ENCODE results near the gene PDE8A.

Gene PDE8A

DNA sequence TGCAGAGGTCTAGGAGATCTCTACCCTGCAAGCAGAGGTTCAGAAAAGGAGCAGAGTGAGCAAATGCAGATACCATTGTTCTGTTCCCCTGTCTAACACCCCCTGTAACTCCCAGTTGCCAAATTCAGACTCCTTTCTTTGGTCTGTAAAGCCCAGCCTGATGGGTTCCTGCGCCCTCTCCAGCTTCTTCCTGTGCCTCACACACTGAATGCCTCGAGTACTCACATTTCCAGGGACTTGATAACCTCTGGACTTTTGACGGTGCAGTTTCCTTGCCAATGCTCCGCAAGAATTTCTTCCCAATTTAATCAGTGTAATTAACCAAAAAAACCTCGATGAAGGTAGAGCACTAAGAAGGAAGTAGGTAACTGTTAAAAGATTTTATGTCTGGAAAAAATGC lies 19.3 kb downstream of the PDE8A start:
- Histone ChIP-seq H3K9me3 (ENCODE audit: control insufficient read depth, low read length) (no peaks in the 10 kb centered on the region), H3K4me1 (ENCODE audit: control insufficient read depth, insufficient read depth, low read length, poor library complexity, severe bottlenecking) (peaks cover 13% of the 10 kb centered on the region), H3K27ac (ENCODE audit: insufficient read depth, low read length, poor library complexity, severe bottlenecking) (no peak overlapping the region), H3K4me3 (ENCODE audit: insufficient read depth, low read depth, low read length, poor library complexity, severe bottlenecking) (no peak overlapping the region), H3K36me3 (ENCODE audit: control insufficient read depth, insufficient read depth, low read length) (no peaks in the 10 kb centered on the region), H3K27me3 (replicated peaks; ENCODE audit: control insufficient read depth, insufficient read depth, low read length, poor library complexity, severe bottlenecking) (no peaks in the 10 kb centered on the region)
- no peak for DNase-seq

DNA sequence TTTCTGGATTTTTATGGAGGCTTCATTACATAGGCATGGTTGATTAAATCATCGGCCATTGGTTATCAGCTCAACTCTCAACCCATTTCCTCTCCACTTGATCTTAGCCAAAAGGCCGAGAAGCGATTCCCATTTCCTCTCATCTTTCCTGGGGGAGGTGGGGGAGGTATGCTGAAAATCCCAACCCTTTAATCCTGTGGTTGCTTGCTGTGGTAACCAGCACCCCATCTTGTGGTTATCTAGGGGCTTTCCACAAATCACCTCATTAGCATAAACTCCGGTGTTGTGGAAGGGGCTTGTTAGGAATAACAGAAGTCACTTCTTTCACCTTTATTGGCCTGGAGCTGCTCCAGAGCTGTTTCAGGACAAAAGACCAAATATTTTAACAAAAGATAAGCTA lies 20.9 kb downstream of the PDE8A start:
- peak in 1 of 3 donors; percentile 5 for DNase-seq
- peak overlapping the region; percentile 12 for H3K4me3 ChIP-seq (ENCODE audit: insufficient read depth, low read depth, low read length, poor library complexity, severe bottlenecking)
- H3K4me1 ChIP-seq (ENCODE audit: control insufficient read depth, insufficient read depth, low read length, poor library complexity, severe bottlenecking), result peaks cover 13% of the 10 kb centered on the region
- no peaks in the 10 kb centered on the region for H3K36me3 ChIP-seq (ENCODE audit: control insufficient read depth, insufficient read depth, low read length)
- no peak overlapping the region for H3K27ac ChIP-seq (ENCODE audit: insufficient read depth, low read length, poor library complexity, severe bottlenecking)
- no peaks in the 10 kb centered on the region for H3K27me3 ChIP-seq (replicated peaks; ENCODE audit: control insufficient read depth, insufficient read depth, low read length, poor library complexity, severe bottlenecking)
- H3K9me3 ChIP-seq (ENCODE audit: control insufficient read depth, low read length), result no peaks in the 10 kb centered on the region

DNA sequence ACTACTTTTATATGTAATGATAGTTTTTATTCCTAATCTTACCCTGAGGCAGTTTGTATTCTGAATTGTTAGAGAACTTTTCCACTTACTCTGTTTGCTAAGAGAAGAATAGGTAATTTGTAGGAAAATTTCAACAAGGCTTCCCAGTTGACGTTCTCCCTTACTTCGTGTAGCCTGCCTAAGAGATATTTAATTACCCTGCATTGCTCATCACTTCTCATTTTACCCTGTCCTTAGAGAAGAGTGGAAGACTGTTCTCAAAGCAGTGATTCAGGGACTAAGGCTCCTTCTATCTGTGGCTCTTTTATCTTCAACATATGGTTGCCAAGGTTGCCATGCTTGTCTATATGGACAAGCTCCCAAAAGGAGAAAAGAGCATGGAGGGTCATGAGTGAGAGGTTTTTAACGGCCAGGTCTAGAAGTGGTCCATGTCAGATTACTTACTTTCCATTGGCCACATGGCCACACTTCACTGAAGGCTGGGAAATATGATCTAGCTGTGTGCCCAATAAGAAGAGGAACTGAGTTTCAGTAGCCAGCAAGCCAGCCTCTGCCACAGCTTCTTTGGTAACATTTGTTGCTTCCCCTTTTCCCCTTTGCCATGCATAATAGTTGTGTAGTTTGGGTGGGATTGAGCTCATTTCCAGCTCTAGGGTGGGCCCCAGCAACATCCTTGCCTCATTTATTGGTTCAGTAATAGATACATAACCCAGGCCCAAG lies 22.1 kb downstream of the PDE8A start:
- Histone ChIP-seq H3K27ac (ENCODE audit: insufficient read depth, low read length, poor library complexity, severe bottlenecking) (no peak overlapping the region), H3K9me3 (ENCODE audit: control insufficient read depth, low read length) (no peaks in the 10 kb centered on the region), H3K4me3 (ENCODE audit: insufficient read depth, low read depth, low read length, poor library complexity, severe bottlenecking) (no peak overlapping the region), H3K27me3 (replicated peaks; ENCODE audit: control insufficient read depth, insufficient read depth, low read length, poor library complexity, severe bottlenecking) (no peaks in the 10 kb centered on the region), H3K36me3 (ENCODE audit: control insufficient read depth, insufficient read depth, low read length) (no peaks in the 10 kb centered on the region), H3K4me1 (ENCODE audit: control insufficient read depth, insufficient read depth, low read length, poor library complexity, severe bottlenecking) (peaks cover 17% of the 10 kb centered on the region)
- DNase-seq, result no peak

DNA sequence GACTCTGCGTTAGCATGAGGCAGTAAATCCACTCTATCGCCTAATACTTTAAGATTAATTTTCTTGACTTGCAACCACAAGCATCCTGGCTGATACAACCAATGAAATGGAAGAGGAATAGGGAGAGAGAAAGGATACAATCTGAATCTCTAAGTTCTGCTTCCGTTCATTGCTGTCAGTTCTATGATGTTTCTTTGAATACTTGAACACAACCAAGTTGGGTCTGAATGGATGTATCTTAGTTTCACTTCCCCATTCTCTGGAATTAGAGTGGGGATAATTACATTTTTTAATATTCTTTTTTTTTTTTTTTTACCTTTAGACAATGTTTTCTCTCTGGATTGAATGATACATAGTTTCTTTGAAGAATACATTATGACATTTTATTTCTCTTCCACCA lies 22.9 kb downstream of the PDE8A start:
- Histone ChIP-seq H3K9me3 (ENCODE audit: control insufficient read depth, low read length) (no peaks in the 10 kb centered on the region), H3K27ac (ENCODE audit: insufficient read depth, low read length, poor library complexity, severe bottlenecking) (no peak overlapping the region), H3K27me3 (replicated peaks; ENCODE audit: control insufficient read depth, insufficient read depth, low read length, poor library complexity, severe bottlenecking) (no peaks in the 10 kb centered on the region), H3K4me3 (ENCODE audit: insufficient read depth, low read depth, low read length, poor library complexity, severe bottlenecking) (no peak overlapping the region), H3K36me3 (ENCODE audit: control insufficient read depth, insufficient read depth, low read length) (no peaks in the 10 kb centered on the region), H3K4me1 (ENCODE audit: control insufficient read depth, insufficient read depth, low read length, poor library complexity, severe bottlenecking) (peaks cover 18% of the 10 kb centered on the region)
- no peak for DNase-seq

DNA sequence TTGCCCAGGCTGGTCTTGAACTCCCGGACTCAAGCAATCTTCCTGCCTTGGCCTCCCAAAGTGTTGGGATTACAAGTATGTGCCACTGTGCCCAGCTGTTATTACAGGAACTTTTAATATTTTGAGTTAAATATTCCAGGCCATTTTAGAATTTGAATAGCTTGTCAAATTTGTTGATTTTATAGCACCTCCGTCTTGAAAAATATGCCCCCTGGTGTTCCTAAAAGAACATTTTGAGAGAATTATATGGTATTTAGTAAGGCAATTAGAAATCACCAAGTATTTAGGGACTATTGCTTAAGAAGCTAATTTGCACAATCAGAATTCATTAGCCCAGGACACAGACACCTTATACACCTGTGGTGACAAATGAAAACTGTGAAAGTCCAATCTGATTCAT lies 23.7 kb downstream of the PDE8A start:
- no peak overlapping the region for H3K27ac ChIP-seq (ENCODE audit: insufficient read depth, low read length, poor library complexity, severe bottlenecking)

DNA sequence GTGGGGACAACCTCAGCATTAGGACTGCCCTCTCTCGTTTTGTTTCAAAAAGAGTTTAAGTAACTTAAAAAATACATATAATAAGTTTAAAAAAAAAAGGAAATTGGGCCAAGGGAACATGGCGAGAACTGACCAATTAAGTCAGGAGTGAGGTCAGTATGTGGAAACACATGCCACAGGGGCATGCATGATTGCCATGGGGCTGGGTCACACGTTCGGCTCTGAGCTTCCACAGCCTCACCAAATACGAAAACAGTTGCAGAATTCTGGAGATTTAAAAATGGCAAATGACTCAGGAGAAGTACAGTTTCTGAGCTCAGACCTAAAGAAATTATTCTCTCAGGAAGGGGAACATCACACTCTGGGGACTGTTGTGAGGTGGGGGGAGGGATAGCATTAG lies 24.1 kb downstream of the PDE8A start:
- Histone ChIP-seq H3K27me3 (replicated peaks; ENCODE audit: control insufficient read depth, insufficient read depth, low read length, poor library complexity, severe bottlenecking) (no peaks in the 10 kb centered on the region), H3K4me3 (ENCODE audit: insufficient read depth, low read depth, low read length, poor library complexity, severe bottlenecking) (no peak overlapping the region), H3K27ac (ENCODE audit: insufficient read depth, low read length, poor library complexity, severe bottlenecking) (no peak overlapping the region), H3K9me3 (ENCODE audit: control insufficient read depth, low read length) (no peaks in the 10 kb centered on the region), H3K36me3 (ENCODE audit: control insufficient read depth, insufficient read depth, low read length) (no peaks in the 10 kb centered on the region), H3K4me1 (ENCODE audit: control insufficient read depth, insufficient read depth, low read length, poor library complexity, severe bottlenecking) (peaks cover 18% of the 10 kb centered on the region)
- no peak for DNase-seq

More for the DNA sequence above, 23.7 kb downstream of the PDE8A start:
- peaks cover 18% of the 10 kb centered on the region for H3K4me1 ChIP-seq (ENCODE audit: control insufficient read depth, insufficient read depth, low read length, poor library complexity, severe bottlenecking)
- H3K27me3 ChIP-seq (replicated peaks; ENCODE audit: control insufficient read depth, insufficient read depth, low read length, poor library complexity, severe bottlenecking), result no peaks in the 10 kb centered on the region
- no peaks in the 10 kb centered on the region for H3K36me3 ChIP-seq (ENCODE audit: control insufficient read depth, insufficient read depth, low read length)
- H3K9me3 ChIP-seq (ENCODE audit: control insufficient read depth, low read length), result no peaks in the 10 kb centered on the region
- DNase-seq, result no peak
- no peak overlapping the region for H3K4me3 ChIP-seq (ENCODE audit: insufficient read depth, low read depth, low read length, poor library complexity, severe bottlenecking)

DNA sequence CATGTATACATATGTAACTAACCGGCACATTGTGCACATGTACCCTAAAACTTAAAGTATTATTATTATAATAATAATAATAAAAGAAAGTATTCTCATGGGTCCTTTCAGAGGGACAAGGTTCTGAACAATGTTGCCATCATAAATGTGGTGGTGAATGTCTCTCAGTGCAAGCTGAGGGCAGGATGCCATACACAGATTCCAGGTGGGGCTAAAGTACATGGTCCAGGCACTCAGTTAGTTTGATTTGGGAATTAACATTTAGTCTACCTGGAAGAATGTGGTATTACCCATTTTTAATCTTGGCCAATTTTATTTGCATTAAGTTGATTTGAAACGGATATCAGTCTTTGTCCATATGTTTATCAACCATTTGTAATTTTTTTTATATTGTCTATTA lies 24.5 kb downstream of the PDE8A start:
- H3K4me3 ChIP-seq (ENCODE audit: insufficient read depth, low read depth, low read length, poor library complexity, severe bottlenecking), result no peak overlapping the region
- no peak for DNase-seq
- H3K27ac ChIP-seq (ENCODE audit: insufficient read depth, low read length, poor library complexity, severe bottlenecking), result no peak overlapping the region
- peaks cover 18% of the 10 kb centered on the region for H3K4me1 ChIP-seq (ENCODE audit: control insufficient read depth, insufficient read depth, low read length, poor library complexity, severe bottlenecking)
- H3K36me3 ChIP-seq (ENCODE audit: control insufficient read depth, insufficient read depth, low read length), result no peaks in the 10 kb centered on the region
- no peaks in the 10 kb centered on the region for H3K9me3 ChIP-seq (ENCODE audit: control insufficient read depth, low read length)
- H3K27me3 ChIP-seq (replicated peaks; ENCODE audit: control insufficient read depth, insufficient read depth, low read length, poor library complexity, severe bottlenecking), result no peaks in the 10 kb centered on the region

DNA sequence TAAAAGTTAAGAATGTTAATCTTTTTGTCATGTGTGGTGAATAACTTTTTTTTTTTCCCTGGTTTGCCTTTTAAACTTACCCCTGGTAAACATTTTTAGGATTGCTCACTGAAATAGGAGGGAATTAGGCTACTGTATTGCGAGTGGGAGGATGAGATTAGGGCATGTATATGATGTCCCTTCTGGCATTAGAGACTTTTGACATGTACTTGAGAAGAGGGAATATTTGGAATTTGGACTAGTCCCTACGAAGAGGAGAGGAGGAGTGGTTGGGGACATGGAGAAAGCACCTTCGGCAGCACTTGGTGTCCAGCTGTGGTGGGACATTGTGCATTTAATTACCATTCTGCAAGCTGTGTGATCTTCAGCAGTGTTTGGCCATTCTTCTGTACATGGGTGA lies 25.0 kb downstream of the PDE8A start:
- H3K4me1 ChIP-seq (ENCODE audit: control insufficient read depth, insufficient read depth, low read length, poor library complexity, severe bottlenecking), result peaks cover 18% of the 10 kb centered on the region
- no peak for DNase-seq
- H3K4me3 ChIP-seq (ENCODE audit: insufficient read depth, low read depth, low read length, poor library complexity, severe bottlenecking), result no peak overlapping the region
- H3K27me3 ChIP-seq (replicated peaks; ENCODE audit: control insufficient read depth, insufficient read depth, low read length, poor library complexity, severe bottlenecking), result no peaks in the 10 kb centered on the region
- no peaks in the 10 kb centered on the region for H3K9me3 ChIP-seq (ENCODE audit: control insufficient read depth, low read length)
- H3K36me3 ChIP-seq (ENCODE audit: control insufficient read depth, insufficient read depth, low read length), result no peaks in the 10 kb centered on the region
- H3K27ac ChIP-seq (ENCODE audit: insufficient read depth, low read length, poor library complexity, severe bottlenecking), result no peak overlapping the region

DNA sequence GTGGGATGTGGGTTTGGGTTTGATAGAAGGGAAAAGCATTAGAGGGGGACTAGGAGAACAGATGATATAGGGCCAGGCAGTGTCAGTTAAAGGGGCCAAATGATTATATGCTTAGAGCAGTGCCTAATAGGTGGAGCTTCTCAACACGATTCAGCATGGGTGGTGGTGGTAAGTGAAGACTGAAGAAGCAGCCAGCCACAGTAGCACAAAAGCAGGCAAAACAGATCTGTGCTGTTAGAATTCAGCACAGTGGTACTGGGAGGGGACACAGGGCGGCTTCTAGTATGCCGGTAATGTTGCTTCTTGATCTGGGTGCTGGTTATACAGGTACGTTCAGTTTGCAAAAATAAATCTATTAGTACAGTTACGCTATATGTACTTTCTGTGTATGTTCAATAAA lies 25.5 kb downstream of the PDE8A start:
- peaks cover 17% of the 10 kb centered on the region for H3K4me1 ChIP-seq (ENCODE audit: control insufficient read depth, insufficient read depth, low read length, poor library complexity, severe bottlenecking)
- no peak for DNase-seq

DNA sequence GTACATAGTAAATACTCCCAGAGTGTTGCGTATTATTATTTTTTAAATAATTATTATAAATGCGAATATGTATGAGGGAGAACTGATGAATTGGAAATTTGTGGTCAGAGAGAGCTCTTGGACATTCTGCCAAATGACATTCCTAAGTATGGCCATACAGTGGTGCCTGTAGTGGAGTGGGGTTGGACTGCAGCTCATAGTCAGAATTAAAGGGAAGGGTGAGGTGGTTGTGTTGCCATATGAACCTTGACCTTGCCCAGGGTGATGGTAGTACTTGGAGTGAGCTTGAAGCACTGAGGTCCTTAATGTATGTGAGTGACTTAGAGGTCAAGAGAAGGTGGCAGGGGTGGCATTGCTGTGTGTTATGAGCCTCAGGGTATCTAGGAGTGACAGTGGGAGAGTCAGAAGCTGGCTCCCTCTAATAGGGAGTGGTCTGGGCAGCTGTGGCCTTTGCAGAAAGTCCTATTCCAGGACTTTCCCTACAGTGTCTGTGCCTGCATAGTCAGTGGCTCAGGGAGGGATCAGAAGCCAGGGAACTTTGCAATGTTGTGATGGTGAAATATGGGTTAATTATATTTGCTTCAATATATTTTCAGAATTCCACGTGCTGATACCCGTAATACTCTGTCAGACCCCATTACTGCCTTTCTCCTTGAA lies 26.2 kb downstream of the PDE8A start:
- peaks cover 12% of the 10 kb centered on the region for H3K4me1 ChIP-seq (ENCODE audit: control insufficient read depth, insufficient read depth, low read length, poor library complexity, severe bottlenecking)
- no peak for DNase-seq
- no peak overlapping the region for H3K27ac ChIP-seq (ENCODE audit: insufficient read depth, low read length, poor library complexity, severe bottlenecking)

More for the DNA sequence above, 25.5 kb downstream of the PDE8A start:
- Histone ChIP-seq H3K36me3 (ENCODE audit: control insufficient read depth, insufficient read depth, low read length) (no peaks in the 10 kb centered on the region), H3K27ac (ENCODE audit: insufficient read depth, low read length, poor library complexity, severe bottlenecking) (no peak overlapping the region), H3K4me3 (ENCODE audit: insufficient read depth, low read depth, low read length, poor library complexity, severe bottlenecking) (no peak overlapping the region), H3K27me3 (replicated peaks; ENCODE audit: control insufficient read depth, insufficient read depth, low read length, poor library complexity, severe bottlenecking) (no peaks in the 10 kb centered on the region), H3K9me3 (ENCODE audit: control insufficient read depth, low read length) (no peaks in the 10 kb centered on the region)

More for the DNA sequence above, 26.2 kb downstream of the PDE8A start:
- Histone ChIP-seq H3K27me3 (replicated peaks; ENCODE audit: control insufficient read depth, insufficient read depth, low read length, poor library complexity, severe bottlenecking) (no peaks in the 10 kb centered on the region), H3K36me3 (ENCODE audit: control insufficient read depth, insufficient read depth, low read length) (no peaks in the 10 kb centered on the region), H3K4me3 (ENCODE audit: insufficient read depth, low read depth, low read length, poor library complexity, severe bottlenecking) (no peak overlapping the region), H3K9me3 (ENCODE audit: control insufficient read depth, low read length) (no peaks in the 10 kb centered on the region)

Data from effector memory CD4-positive, alpha-beta T cell (primary cell).